Central memory CD4-positive, alpha-beta T cell (primary cell): ENCODE results near the gene TMEM31.
"Not testable (repeated sequence)": the region's sequence is repeated elsewhere in the genome, so short reads cannot be mapped to it uniquely, and the experiment has no call there.

Source experiments
- DNase-seq: peaks from one replicate; pipeline ENCODE4 v3.0.0; 2022

The TMEM31 gene

GRCh38 chrX:103727115-103727514 is 16.4 kb downstream of the TMEM31 start:
- DNase-seq: no peak

GRCh38 chrX:103729015-103729414 is 18.3 kb downstream of the TMEM31 start:
- no peak for DNase-seq

- DNase-seq: no peak
These were observed 19.6 kb downstream of the TMEM31 start for GRCh38 chrX:103730147-103730795.

GRCh38 chrX:103730796-103731493 is 20.2 kb downstream of the TMEM31 start:
- no peak for DNase-seq

GRCh38 chrX:103733017-103733416 is 22.3 kb downstream of the TMEM31 start:
- DNase-seq: no peak

GRCh38 chrX:103734125-103734760 is 23.5 kb downstream of the TMEM31 start:
- no peak for DNase-seq

- DNase-seq: no peak
These were observed 27.0 kb downstream of the TMEM31 start for GRCh38 chrX:103737696-103738095.

GRCh38 chrX:103739421-103739820 is 28.7 kb downstream of the TMEM31 start:
- no peak for DNase-seq

GRCh38 chrX:103741879-103742278 is 31.2 kb downstream of the TMEM31 start:
- no peak for DNase-seq

- DNase-seq: no peak
These were observed 31.6 kb downstream of the TMEM31 start for GRCh38 chrX:103742339-103742738.

GRCh38 chrX:103747163-103747562 is 36.5 kb downstream of the TMEM31 start:
- DNase-seq: no peak

- no peak for DNase-seq
These were observed 43.7 kb downstream of the TMEM31 start for GRCh38 chrX:103754401-103754800.

GRCh38 chrX:103756736-103757135 is 46.0 kb downstream of the TMEM31 start:
- no peak for DNase-seq

GRCh38 chrX:103758555-103758954 is 47.8 kb downstream of the TMEM31 start:
- no peak for DNase-seq

GRCh38 chrX:103763541-103763940 is 52.8 kb downstream of the TMEM31 start:
- not testable (repeated sequence) for DNase-seq
